ENCODE results near the gene PSG7.
"Not testable (repeated sequence)": the region's sequence is repeated elsewhere in the genome, so short reads cannot be mapped to it uniquely, and the experiment has no call there.

The PSG7 gene

GRCh38 chr19:42916931-42917330 is 20.1 kb downstream of the PSG7 start:
- not testable (repeated sequence) for DNase-seq (ENCODE audit: extremely low read depth in 1 of 2, low read depth in 1 of 2)

- DNase-seq (ENCODE audit: extremely low read depth in 1 of 2, low read depth in 1 of 2): not testable (repeated sequence)
Observed at GRCh38 chr19:42913516-42913915, 23.5 kb downstream of the PSG7 start.

DNA sequence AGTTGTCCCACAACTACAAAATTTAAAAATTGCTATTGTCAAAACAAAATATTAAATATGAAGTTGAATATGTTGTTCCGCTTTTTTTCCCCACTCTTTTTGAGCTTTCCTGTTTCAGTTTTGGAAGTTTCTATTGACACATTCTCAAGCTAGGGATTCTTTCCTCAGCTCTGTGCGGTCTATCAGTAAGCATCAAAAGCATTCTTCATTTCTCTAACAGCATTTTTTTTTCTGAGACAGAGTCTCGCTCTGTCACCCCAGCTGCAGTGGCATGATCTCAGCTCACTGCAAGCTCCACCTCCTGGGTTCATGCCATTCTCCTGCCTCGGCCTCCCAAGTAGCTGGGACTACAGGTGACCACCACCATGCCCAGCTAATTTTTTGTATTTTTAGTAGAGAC is 24.1 kb downstream of the PSG7 start:
- not testable (repeated sequence) for DNase-seq (ENCODE audit: extremely low read depth in 1 of 2, low read depth in 1 of 2)

DNA sequence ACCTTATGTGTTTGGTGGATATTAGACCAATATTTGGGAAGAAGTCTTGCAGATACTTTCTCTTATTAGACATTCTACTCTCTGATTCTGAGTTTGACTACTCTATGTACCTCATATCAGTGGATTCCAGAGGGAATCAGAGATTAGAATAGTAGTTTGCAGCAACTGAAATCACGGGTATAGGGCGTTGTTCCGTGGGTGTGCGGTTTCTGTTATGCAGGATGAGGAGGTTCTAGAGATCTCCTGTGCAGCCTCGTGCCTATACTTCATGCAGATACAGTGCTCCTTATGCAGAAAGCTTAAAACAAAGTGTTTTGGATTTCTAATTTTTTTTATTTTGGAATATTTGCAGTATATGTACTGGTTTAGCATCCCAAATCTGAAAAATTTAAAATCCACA is 25.3 kb downstream of the PSG7 start:
- not testable (repeated sequence) for DNase-seq (ENCODE audit: extremely low read depth in 1 of 2, low read depth in 1 of 2)

DNA sequence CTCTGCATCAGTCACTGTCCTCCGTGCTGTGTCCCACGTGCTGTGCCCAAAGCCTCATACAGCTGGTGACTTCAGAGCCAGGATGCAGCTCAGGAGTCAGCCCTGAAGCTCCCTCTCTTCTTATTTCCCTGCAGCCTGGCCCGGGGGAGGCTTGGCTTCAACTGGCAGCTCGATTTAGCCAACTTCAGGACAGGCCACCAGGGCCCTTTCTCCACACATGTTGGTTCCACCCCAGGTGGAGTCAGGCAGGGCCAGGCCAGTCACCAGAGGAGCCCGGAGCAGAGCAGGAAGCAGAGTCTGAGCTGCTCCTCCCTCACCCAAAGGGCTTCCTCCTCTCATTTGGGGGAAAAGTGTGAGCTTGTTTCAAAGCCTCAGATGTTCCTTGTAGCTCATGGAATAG is 30.8 kb downstream of the PSG7 start:
- DNase-seq (ENCODE audit: extremely low read depth in 1 of 2, low read depth in 1 of 2): not testable (repeated sequence)

GRCh38 chr19:42900561-42900960 is 36.4 kb downstream of the PSG7 start:
- DNase-seq (ENCODE audit: extremely low read depth in 1 of 2, low read depth in 1 of 2): not testable (repeated sequence)

DNA sequence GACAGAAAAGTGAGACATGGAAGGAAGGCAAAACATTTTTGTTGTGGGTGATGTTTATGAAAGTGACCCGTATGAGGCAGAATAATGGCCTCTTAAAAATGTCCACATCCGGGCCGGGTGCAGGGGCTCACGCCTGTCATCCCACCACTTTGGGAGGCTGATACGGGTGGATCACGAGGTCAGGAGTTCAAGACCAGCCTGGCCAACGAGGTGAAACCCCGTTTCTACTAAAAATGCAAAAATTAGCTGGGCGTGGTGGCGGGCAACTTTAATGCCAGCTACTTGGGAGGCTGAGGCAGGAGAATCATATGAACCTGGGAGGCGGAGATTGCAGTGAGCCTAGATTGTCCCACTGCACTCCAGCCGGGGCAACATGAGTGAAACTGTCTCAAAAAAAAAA is 37.3 kb downstream of the PSG7 start:
- DNase-seq (ENCODE audit: extremely low read depth in 1 of 2, low read depth in 1 of 2): not testable (repeated sequence)

DNA sequence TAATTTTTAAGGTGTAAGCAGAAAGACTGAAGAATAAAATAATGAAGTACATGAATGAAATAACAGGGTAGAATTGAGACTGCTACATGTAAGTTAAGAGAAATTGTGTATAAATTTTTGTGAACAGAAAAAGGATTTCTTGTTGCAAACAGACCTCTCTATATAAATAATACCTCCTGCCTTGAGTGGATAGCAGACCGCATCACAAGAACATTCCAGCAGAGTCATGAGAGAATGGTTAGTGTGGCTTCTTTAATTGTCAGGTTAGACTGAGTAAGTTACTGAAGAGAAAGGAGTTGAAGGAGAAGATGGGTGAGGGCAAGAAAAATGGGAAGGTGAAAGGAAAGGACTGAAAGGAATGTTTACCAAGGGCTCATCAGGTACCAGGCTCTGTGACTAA is 37.9 kb downstream of the PSG7 start:
- DNase-seq (ENCODE audit: extremely low read depth in 1 of 2, low read depth in 1 of 2): not testable (repeated sequence)

GRCh38 chr19:42898656-42899055 is 38.4 kb downstream of the PSG7 start:
- not testable (repeated sequence) for DNase-seq (ENCODE audit: extremely low read depth in 1 of 2, low read depth in 1 of 2)

DNA sequence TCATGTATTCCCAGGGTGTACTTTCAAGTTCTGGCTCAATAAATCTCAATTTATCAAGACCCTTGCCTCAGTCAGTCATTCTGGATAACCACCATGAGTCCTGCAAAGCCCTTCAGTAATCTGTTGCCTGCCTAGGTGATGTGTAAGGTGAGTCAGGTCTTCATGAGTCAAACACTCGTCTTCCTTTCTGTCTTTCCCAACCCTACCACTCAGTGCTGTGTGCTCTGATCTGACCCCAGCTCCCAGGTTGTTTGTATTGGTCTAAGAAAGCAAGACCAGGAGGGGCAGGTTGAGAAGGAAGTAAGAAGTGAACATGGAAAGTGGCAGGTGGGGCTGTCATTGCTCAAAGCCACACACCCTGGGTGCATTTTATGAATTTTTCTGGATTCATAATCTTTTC is 39.3 kb downstream of the PSG7 start:
- DNase-seq (ENCODE audit: extremely low read depth in 1 of 2, low read depth in 1 of 2): not testable (repeated sequence)

DNA sequence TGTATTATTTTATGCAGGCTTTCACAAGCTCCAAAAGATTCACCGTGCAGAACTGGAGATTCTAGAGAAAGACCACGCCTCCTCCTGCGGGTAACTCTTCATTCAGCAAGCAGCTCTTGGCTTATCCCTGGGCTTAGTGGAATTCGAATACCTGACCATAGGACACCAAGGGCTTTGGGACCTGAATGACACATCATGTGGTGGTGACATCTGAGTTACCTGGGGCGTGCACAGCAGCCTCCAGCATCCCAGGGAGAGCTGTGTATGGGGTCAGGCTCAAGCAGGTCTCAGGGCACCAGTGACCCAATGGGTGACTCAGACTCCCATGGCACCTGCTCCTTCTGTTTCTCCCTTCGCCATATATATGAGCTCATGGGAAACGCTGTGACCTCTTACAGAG is 46.6 kb downstream of the PSG7 start:
- DNase-seq (ENCODE audit: extremely low read depth in 1 of 2, low read depth in 1 of 2): not testable (repeated sequence)

DNA sequence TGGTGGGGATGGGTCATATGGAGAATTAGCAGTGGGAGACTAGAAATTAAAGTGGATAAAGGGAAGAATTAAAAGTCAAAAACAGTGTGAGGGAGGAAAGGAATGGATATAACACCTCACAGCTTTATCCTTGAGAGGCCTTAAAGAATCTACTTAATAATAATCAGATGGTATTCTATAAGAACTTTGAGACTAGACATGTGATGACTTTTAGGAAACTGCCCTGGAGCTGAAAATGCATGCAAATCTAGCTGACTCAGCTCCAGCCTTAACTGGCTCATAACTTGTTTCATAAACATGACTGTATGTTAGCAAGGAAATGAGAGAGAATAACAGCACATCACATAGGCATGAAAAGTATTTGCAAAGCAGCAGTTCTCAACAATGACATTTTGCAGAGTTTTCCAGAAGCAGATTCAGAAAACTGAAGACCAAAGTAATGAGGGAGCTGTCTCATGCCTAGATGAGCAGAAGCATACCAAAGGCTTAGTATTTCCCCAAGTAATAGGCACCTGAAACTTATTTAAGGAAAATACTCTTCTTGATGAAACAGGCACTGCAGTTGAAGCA is 49.0 kb downstream of the PSG7 start:
- not testable (repeated sequence) for DNase-seq (ENCODE audit: extremely low read depth in 1 of 2, low read depth in 1 of 2)

GRCh38 chr19:42882730-42883129 is 54.3 kb downstream of the PSG7 start:
- not testable (repeated sequence) for DNase-seq (ENCODE audit: extremely low read depth in 1 of 2, low read depth in 1 of 2)

DNA sequence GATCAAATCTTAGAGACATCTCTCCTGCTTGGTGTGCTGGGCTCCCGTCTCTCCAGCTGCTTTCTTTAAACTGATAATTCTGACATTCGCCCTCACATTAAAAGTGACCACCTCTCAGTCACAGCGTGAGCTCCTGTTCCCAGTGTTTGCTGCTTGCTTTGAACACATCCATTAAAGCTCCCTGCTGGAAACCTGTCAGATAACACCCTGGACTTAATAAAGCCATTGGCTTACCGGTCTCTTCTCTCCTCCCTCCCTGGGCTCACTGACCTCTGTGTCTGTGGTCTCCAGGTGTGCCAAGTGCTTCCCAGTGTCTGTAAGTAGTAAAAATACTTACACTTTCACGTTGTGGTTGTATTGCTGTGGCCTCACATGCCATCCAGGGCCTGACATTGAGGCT is 55.0 kb downstream of the PSG7 start:
- DNase-seq (ENCODE audit: extremely low read depth in 1 of 2, low read depth in 1 of 2): not testable (repeated sequence)

DNA sequence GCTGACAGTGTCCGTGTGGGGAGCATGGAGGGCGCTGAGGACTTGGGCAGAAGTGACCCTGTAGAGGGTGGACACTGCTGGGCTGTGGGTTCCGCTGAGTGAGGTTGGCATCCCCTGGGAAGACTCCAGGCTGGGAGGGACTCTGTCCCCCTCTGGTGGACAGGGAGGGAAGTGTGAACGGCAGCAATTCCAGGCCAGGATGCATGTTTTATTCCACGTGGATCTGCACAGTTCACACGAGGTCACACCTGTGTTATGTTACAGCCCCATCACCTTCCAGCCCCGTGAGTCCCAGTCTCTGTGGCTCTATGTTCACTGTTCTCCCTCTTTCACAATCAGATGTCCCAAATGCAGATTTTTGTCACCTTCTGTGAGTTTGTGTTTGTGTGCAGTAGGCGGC is 55.7 kb downstream of the PSG7 start:
- DNase-seq (ENCODE audit: extremely low read depth in 1 of 2, low read depth in 1 of 2): not testable (repeated sequence)

GRCh38 chr19:42880621-42881020 is 56.4 kb downstream of the PSG7 start:
- DNase-seq (ENCODE audit: extremely low read depth in 1 of 2, low read depth in 1 of 2): not testable (repeated sequence)

DNA sequence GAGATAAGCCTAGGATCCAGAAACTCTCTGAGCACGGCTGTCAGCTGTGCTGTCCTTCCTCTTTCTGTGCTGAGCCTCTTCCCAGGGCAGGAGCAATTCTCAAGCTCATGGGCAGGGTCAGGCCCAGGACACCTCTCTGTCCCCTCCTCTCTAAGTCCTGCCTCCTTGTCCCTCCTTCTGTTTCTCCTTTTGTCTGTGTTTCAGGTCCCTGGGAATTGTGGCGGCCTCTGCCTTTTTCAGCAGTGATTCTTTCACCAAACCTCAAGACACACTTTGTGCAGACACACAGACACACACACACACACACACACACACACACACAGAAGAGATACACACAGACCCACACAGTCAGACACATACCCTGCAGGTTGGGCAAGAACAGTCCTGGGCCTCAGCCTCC is 57.4 kb downstream of the PSG7 start, which contains the start of gene PSG1:
Gene PSG1, minus strand, starts transcription at position 101 of the 400 bp plus-strand sequence. CDS start 132 bp downstream, outside the sequence.
- DNase-seq (ENCODE audit: extremely low read depth in 1 of 2, low read depth in 1 of 2): no peak

GRCh38 chr19:42876596-42876995 is 60.4 kb downstream of the PSG7 start:
- not testable (repeated sequence) for DNase-seq (ENCODE audit: extremely low read depth in 1 of 2, low read depth in 1 of 2)

GRCh38 chr19:42875881-42876280 is 61.1 kb downstream of the PSG7 start:
- not testable (repeated sequence) for DNase-seq (ENCODE audit: extremely low read depth in 1 of 2, low read depth in 1 of 2)

DNA sequence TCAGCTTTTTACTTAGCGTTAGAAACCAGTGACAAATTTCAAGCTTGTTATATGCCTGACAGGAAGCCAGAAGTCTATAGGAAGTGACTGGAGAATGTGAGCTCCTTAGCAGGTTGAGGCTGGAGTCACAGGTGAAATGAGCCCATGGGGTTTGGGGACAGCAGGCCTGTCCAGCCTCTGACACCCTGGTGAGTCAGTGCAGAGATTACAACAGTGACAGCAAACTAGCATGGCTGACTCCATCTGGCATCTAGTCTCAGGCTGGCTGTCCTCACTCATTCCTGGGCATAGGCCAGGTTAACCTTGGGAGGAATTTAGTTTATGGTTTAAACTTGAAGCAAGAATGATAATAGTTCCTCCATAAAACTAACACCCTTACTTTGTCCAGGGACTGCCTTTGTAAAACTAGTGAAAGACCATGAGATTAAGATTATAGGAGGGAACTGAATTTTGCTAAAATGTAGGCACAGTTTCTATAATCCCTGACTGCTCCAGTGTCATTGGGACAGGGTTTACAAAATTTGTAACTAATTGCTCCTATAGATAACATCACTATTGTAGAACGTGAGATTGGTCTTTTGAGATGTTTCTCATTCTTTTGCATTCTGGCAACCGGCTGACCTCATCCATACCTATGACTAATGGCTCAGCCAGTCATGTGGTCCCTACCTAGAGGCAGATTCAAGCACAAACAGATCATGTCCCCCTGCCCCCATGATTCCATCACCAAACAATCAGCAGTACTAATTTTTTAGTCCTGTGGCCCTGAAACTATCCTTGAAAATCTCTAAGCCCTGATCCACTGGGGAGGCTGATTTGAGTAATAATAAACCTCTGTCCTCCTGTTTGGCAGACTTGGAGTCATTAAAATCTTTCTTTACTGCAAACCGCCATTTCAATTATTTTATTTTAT is 61.9 kb downstream of the PSG7 start:
- not testable (repeated sequence) for DNase-seq (ENCODE audit: extremely low read depth in 1 of 2, low read depth in 1 of 2)

GRCh38 chr19:42874136-42874535 is 62.9 kb downstream of the PSG7 start:
- DNase-seq (ENCODE audit: extremely low read depth in 1 of 2, low read depth in 1 of 2): not testable (repeated sequence)
